A549 (cell line): ENCODE measurements around the gene ADGRL1. TPM values are rescaled to one million over a fixed set of nuclear protein-coding genes. Genes with fewer than 3 reads are reported as not detected.

Source experiments
- ATAC-seq, 2 experiments: fragments of 200-7000 bp in 1 of 2; fragments of >200 bp in 1 of 2; cut with Nextera tagmentation in 1 of 2; cut with Tn5 transposase in 1 of 2; 3 replicates each; pipeline versions ENCODE4 v1.8.0 to v1.9.1; 2018 to 2020; ENCODE audit warnings: mild to moderate bottlenecking in 1 of 2, moderate library complexity in 1 of 2
- CTCF ChIA-PET: fragments of 300-600 bp; sonication (Branson Sonifier 250); formaldehyde crosslinking; extraction: SDS; loops from one replicate; lab custom pipeline; 2021; ENCODE audit warnings: antibody characterized with exemption, inconsistent platforms; lab: Yijun Ruan, JAX
- POLR2A ChIA-PET: fragments of 350-600 bp; formaldehyde crosslinking; extraction: SDS; loops from one replicate; lab custom pipeline; 2021; ENCODE audit warnings: antibody characterized with exemption, inconsistent platforms; lab: Yijun Ruan, JAX
- DNase-seq, 2 experiments: peaks; one replicate each; pipeline versions ENCODE4 v3.0.0 to v3.0.0-alpha.2; 2011 to 2016; ENCODE audit warnings: low read depth in 1 of 2, low spot score in 1 of 2
- FAIRE-seq: peaks from 2 replicates; lab custom pipeline; 2011; peaks lifted over from hg19 to GRCh38; lab: Jason Lieb, UNC
- H3K27ac ChIP-seq, 2 experiments: fragments of >200 bp; sonication (Bioruptor Twin); formaldehyde crosslinking; 3 replicates each; pipeline ENCODE4 v1.5.1; 2016 to 2017
- H3K4me1 ChIP-seq: fragments of >200 bp; sonication (Bioruptor Twin); formaldehyde crosslinking; 3 replicates; pipeline ENCODE4 v1.6.1; 2016
- H3K4me2 ChIP-seq: fragments of >200 bp; sonication (Bioruptor Twin); formaldehyde crosslinking; 3 replicates; pipeline ENCODE4 v1.6.1; 2016
- H3K4me3 ChIP-seq: fragments of >200 bp; sonication (Bioruptor Twin); formaldehyde crosslinking; 3 replicates; pipeline ENCODE4 v1.5.1; 2016
- H3K9me3 ChIP-seq: fragments of >200 bp; sonication (Bioruptor Twin); formaldehyde crosslinking; 3 replicates; pipeline ENCODE4 v1.6.1; 2016
- CHD4 ChIP-seq: fragments of 200-600 bp; sonication (generic); IDR thresholded peaks from 2 replicates; pipeline ENCODE4 v1.6.1; 2016; ENCODE audit warnings: antibody characterized with exemption, mild to moderate bottlenecking, borderline replicate concordance
- EHF ChIP-seq: fragments of 250-450 bp; sonication (Bioruptor Pico); IDR thresholded peaks from 2 replicates; pipeline ENCODE4 v1.5.0; 2020; ENCODE audit warnings: mild to moderate bottlenecking
- EP300 ChIP-seq, 2 experiments: fragments of >200 bp; sonication (Bioruptor Twin); formaldehyde crosslinking; IDR thresholded peaks; 2 replicates in 1 of 2; 3 replicates in 1 of 2; pipeline ENCODE4 v1.6.1; 2016 to 2017
- HEYL ChIP-seq: fragments of 250-450 bp; sonication (Bioruptor Pico); IDR thresholded peaks from 2 replicates; pipeline ENCODE4 v1.8.0; 2021; ENCODE audit warnings: mild to moderate bottlenecking, moderate library complexity
- HOXA7 ChIP-seq: fragments of 250-450 bp; sonication (Bioruptor Pico); IDR thresholded peaks from 2 replicates; pipeline ENCODE4 v1.5.0; 2020; ENCODE audit warnings: mild to moderate bottlenecking, moderate library complexity
- HOXB13 ChIP-seq: fragments of 250-450 bp; sonication (Bioruptor Pico); IDR thresholded peaks from 2 replicates; pipeline ENCODE4 v1.5.0; 2020; ENCODE audit warnings: low read depth, mild to moderate bottlenecking, moderate library complexity
- JUN ChIP-seq, 2 experiments: fragments of >200 bp; sonication (Bioruptor Twin); formaldehyde crosslinking; IDR thresholded peaks; 2 replicates in 1 of 2; 3 replicates in 1 of 2; pipeline ENCODE4 v1.6.1; 2016 to 2017
- KDM1A ChIP-seq: fragments of 200-600 bp; sonication (generic); IDR thresholded peaks from 2 replicates; pipeline ENCODE4 v1.6.1; 2016; ENCODE audit warnings: low read depth, mild to moderate bottlenecking
- KDM5A ChIP-seq: fragments of 200-600 bp; sonication (generic); IDR thresholded peaks from 2 replicates; pipeline ENCODE4 v1.6.1; 2016; ENCODE audit warnings: antibody characterized with exemption, mild to moderate bottlenecking
- MAFK ChIP-seq: fragments of 450-650 bp; IDR thresholded peaks from 2 replicates; pipeline ENCODE4 v1.6.1; 2014; ENCODE audit not compliant: partially characterized antibody
- MAZ ChIP-seq: fragments of 150-350 bp; IDR thresholded peaks from 2 replicates; pipeline ENCODE4 v1.6.1; 2014; ENCODE audit warnings: antibody characterized with exemption, low read depth, low read length, borderline replicate concordance
- NPAS2 ChIP-seq: fragments of 250-450 bp; sonication (Bioruptor Pico); IDR thresholded peaks from 2 replicates; pipeline ENCODE4 v1.8.0; 2022; ENCODE audit warnings: mild to moderate bottlenecking, moderate library complexity, borderline replicate concordance
- PHF8 ChIP-seq: fragments of 200-600 bp; sonication (generic); IDR thresholded peaks from 2 replicates; pipeline ENCODE4 v1.6.1; 2016; ENCODE audit warnings: low read depth, mild to moderate bottlenecking, antibody characterized with exemption, moderate library complexity, borderline replicate concordance
- POLR2A ChIP-seq: IDR thresholded peaks from 2 replicates; pipeline ENCODE4 v1.6.1; 2012; ENCODE audit warnings: mild to moderate bottlenecking, low read length
- RCOR1 ChIP-seq: fragments of 150-350 bp; IDR thresholded peaks from 2 replicates; pipeline ENCODE4 v1.6.1; 2014; ENCODE audit warnings: antibody characterized with exemption, low read length, low read depth
- SMC3 ChIP-seq: fragments of >200 bp; sonication (Bioruptor Twin); formaldehyde crosslinking; IDR thresholded peaks from 3 replicates; pipeline ENCODE4 v1.6.1; 2018; ENCODE audit warnings: inconsistent platforms
- TFCP2L1 ChIP-seq: fragments of 250-450 bp; sonication (Bioruptor Pico); IDR thresholded peaks from 2 replicates; pipeline ENCODE4 v1.5.0; 2021; ENCODE audit warnings: mild to moderate bottlenecking
- TP53 ChIP-seq: fragments of 250-450 bp; sonication (Bioruptor Pico); IDR thresholded peaks from 2 replicates; pipeline ENCODE4 v1.5.0; 2021; ENCODE audit warnings: mild to moderate bottlenecking, moderate library complexity
- ZFP36 ChIP-seq: fragments of 450-650 bp; IDR thresholded peaks from 2 replicates; pipeline ENCODE4 v1.6.1; 2014; ENCODE audit warnings: borderline replicate concordance; ENCODE audit not compliant: partially characterized antibody
- ZSCAN20 ChIP-seq: fragments of 250-450 bp; sonication (Bioruptor Pico); IDR thresholded peaks from 2 replicates; pipeline ENCODE4 v1.8.0; 2022; ENCODE audit warnings: mild to moderate bottlenecking, moderate library complexity
- WGBS: methylation state at CpG from one replicate; pipeline ENCODE4 v1.1.6; 2017; ENCODE audit errors: missing lambda C conversion rate; 5-methylcytosine and 5-hydroxymethylcytosine counted together
- polyA plus RNA-seq, 4 experiments: library from polyadenylated mRNA; depleted of rRNA in 3 of 4; stranded (reverse); fragments of >200 nt; fragmentation: RNase III in 1 of 4; extraction: RNeasy Plus Mini Kit Qiagen cat#74134 plus additional on column Dnase treatment in 1 of 4; gene quantifications; 2 replicates in 3 of 4; 3 replicates in 1 of 4; pipeline ENCODE4 v1.2.3, GENCODE V29; 2011 to 2017
- TF ChIP-seq, protein P1 (sequence below): fragments of >200 bp; sonication (Bioruptor Twin); formaldehyde crosslinking; IDR thresholded peaks from 3 replicates; pipeline ENCODE4 v1.5.1; 2016
- TF ChIP-seq, protein P2 (sequence below): fragments of 450-650 bp; IDR thresholded peaks from 2 replicates; pipeline ENCODE4 v1.6.1; 2014; ENCODE audit warnings: antibody characterized with exemption
- TF ChIP-seq, protein P3 (sequence below): IDR thresholded peaks from 2 replicates; pipeline ENCODE4 v1.6.1; 2012; ENCODE audit warnings: low read depth, borderline replicate concordance
- TF ChIP-seq, protein P4 (sequence below): IDR thresholded peaks from 2 replicates; pipeline ENCODE4 v1.6.1; 2012

The ADGRL1 gene
- polyA plus RNA-seq, 2 of the 4 experiments (the other 2 are of a cell fraction) = 3.9 to 6.0 TPM

DNA sequence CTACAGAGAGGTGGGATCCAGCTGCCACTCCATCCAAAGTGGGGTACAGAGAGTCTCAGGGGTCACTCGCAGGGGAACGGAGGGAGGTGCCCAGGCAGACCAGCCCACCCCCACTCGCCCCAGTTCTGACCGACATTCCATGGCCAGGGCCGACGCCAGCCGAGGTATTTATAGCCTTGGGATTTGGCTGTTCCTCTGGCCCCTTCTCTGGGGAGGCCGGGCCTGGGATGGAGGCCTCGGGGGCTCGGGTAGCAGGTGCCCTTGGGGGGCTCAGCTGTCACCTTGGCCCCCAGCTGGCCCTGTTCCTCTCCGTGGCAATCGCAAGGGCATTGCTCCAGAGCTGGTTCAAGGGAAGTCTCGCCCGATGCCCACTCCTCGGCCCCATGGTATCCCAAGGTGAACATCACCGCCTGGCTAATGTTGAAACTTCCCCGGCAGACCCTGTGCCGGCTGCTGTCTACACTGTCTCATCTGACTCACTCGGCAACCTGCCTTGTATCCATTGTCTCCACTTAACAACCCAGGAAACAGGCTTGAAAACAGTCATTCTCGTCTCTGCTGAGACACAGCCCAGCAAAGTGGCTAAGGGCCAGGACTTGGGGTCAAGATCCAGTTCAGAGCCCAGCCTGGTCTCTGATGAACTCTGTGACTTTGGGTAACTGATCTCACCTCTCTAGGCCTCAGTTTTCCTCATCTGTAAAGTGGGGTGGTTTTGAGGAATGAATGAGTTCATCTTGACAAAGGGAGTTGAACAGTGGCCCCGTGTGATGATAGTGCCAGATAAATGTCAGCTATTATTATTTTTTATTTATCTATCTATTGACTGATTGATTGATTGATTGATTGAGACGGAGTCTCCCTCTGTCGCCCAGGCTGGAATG is 98.1 kb downstream of the ADGRL1 start:
- H3K4me1 ChIP-seq = peaks cover 6% of the 10 kb centered on the region
- no peak for FAIRE-seq
- H3K27ac ChIP-seq = no peak overlapping the region
- H3K9me3 ChIP-seq = no peaks in the 10 kb centered on the region
- DNase-seq = peak; percentile 16 to 52
- ChIA-PET CTCF (interaction anchor here (1.2 to 1.3 kb wide), 2 partner anchors 12 to 29 kb away, joined by 3 read pairs; partner anchors contain the start of gene ASF1B), POLR2A (no interaction called here)
- TF ChIP-seq TFCP2L1 (CRISPR knock-in tag) (no peak), POLR2A (no peak), JUN (IDR thresholded peaks at IDR 0.05) (no peak), ZSCAN20 (no peak), NPAS2 (no peak)
- no peak overlapping the region for H3K4me2 ChIP-seq
- ATAC-seq = peak in 1 of 2 experiments; percentile 61; a peak in 2 of 6 replicates
- no peak overlapping the region for H3K4me3 ChIP-seq
- WGBS = 75% methylated on average over 12 of the region's 23 CpGs

DNA sequence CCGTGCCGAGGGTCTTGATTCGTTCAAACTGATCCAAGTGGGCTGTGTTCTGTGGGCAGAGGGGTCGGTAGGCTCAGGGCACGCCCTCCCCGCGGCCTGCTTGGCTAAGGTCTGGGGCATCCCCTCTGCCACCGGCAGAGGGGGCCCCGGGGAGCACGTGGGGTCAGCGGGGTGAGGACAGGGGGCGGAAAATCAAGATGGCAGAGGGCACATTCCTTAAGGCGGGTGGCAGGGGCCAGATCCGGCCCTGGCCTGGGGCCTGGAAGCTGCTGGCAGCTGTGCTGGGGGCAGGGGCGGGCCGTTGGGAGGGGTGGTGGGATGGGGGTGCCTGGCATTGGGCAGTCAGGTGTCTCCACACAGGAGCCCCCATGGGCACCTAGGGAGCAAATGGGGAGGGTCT is 99.1 kb downstream of the ADGRL1 start:
- POLR2A ChIA-PET = no interaction called here
- FAIRE-seq (no peak), ATAC-seq (no peak), DNase-seq (no peak)
- WGBS = no CpG with 5 or more reads among the region's 16 CpGs
- TF ChIP-seq EP300 (IDR thresholded peaks at IDR 0.05) (no peak), POLR2A (no peak), TP53 (CRISPR knock-in tag) (no peak), PHF8 (no peak), ZFP36 (no peak), SMC3 (no peak), JUN (IDR thresholded peaks at IDR 0.05) (no peak), MAFK (no peak), HOXA7 (CRISPR knock-in tag) (no peak), HOXB13 (CRISPR knock-in tag) (no peak), MAZ (no peak), KDM1A (no peak), NPAS2 (no peak), TFCP2L1 (CRISPR knock-in tag) (no peak), KDM5A (no peak)
- TF ChIP-seq, protein P1, sequence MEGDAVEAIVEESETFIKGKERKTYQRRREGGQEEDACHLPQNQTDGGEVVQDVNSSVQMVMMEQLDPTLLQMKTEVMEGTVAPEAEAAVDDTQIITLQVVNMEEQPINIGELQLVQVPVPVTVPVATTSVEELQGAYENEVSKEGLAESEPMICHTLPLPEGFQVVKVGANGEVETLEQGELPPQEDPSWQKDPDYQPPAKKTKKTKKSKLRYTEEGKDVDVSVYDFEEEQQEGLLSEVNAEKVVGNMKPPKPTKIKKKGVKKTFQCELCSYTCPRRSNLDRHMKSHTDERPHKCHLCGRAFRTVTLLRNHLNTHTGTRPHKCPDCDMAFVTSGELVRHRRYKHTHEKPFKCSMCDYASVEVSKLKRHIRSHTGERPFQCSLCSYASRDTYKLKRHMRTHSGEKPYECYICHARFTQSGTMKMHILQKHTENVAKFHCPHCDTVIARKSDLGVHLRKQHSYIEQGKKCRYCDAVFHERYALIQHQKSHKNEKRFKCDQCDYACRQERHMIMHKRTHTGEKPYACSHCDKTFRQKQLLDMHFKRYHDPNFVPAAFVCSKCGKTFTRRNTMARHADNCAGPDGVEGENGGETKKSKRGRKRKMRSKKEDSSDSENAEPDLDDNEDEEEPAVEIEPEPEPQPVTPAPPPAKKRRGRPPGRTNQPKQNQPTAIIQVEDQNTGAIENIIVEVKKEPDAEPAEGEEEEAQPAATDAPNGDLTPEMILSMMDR = no peak
- TF ChIP-seq, protein P2, sequence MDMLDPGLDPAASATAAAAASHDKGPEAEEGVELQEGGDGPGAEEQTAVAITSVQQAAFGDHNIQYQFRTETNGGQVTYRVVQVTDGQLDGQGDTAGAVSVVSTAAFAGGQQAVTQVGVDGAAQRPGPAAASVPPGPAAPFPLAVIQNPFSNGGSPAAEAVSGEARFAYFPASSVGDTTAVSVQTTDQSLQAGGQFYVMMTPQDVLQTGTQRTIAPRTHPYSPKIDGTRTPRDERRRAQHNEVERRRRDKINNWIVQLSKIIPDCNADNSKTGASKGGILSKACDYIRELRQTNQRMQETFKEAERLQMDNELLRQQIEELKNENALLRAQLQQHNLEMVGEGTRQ = no peak
- TF ChIP-seq, protein P3, sequence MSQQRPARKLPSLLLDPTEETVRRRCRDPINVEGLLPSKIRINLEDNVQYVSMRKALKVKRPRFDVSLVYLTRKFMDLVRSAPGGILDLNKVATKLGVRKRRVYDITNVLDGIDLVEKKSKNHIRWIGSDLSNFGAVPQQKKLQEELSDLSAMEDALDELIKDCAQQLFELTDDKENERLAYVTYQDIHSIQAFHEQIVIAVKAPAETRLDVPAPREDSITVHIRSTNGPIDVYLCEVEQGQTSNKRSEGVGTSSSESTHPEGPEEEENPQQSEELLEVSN = no peak
- no peak overlapping the region for H3K27ac ChIP-seq
- CTCF ChIA-PET = interaction anchor here (1.3 kb wide), 1 partner anchor 11 kb away, joined by 3 read pairs; no protein-coding TSS in a partner anchor
- no peaks in the 10 kb centered on the region for H3K9me3 ChIP-seq
- no peak overlapping the region for H3K4me3 ChIP-seq
- H3K4me2 ChIP-seq = no peak overlapping the region
- no peaks in the 10 kb centered on the region for H3K4me1 ChIP-seq

DNA sequence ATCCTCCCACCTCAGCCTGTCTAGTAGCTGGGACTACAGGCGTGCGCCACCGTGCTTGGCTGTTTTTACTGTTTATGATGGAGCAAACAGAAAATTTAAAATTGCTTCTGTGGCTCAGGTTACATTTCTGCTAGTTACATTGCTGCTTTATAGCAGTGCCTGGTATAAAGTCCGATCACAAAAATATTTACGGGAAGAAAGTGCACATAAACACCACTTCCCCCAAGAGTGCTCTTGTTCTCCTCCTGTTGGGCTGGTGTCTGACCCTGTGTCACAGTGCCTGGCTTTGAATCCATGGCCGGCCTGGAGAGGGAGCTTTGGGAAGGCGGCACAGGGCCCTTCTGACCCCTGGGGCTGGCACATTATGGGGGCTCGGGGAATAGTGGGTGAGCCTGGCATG is 100.3 kb downstream of the ADGRL1 start:
- Histone ChIP-seq H3K27ac (no peak overlapping the region), H3K4me2 (no peak overlapping the region), H3K9me3 (no peaks in the 10 kb centered on the region), H3K4me3 (no peak overlapping the region), H3K4me1 (no peaks in the 10 kb centered on the region)
- 88% methylated on average over 7 of the region's 8 CpGs for WGBS
- DNase-seq = no peak
- CTCF ChIA-PET = interaction anchor here (0.9 to 1.2 kb wide), 2 partner anchors 9 to 31 kb away, joined by 3 to 4 read pairs; partner anchors contain the start of gene ASF1B
- POLR2A ChIA-PET = no interaction called here
- TF ChIP-seq HEYL (CRISPR knock-in tag) (no peak), POLR2A (no peak), CHD4 (no peak), RCOR1 (no peak), EHF (CRISPR knock-in tag) (no peak)
- TF ChIP-seq, protein P4, sequence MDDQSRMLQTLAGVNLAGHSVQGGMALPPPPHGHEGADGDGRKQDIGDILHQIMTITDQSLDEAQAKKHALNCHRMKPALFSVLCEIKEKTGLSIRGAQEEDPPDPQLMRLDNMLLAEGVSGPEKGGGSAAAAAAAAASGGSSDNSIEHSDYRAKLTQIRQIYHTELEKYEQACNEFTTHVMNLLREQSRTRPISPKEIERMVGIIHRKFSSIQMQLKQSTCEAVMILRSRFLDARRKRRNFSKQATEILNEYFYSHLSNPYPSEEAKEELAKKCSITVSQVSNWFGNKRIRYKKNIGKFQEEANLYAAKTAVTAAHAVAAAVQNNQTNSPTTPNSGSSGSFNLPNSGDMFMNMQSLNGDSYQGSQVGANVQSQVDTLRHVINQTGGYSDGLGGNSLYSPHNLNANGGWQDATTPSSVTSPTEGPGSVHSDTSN = no peak
- no peak for FAIRE-seq
- ATAC-seq = no peak
